ENCODE measurements around the gene RAET1G.
"Not testable (repeated sequence)": the region's sequence is repeated elsewhere in the genome, so short reads cannot be mapped to it uniquely, and the experiment has no call there.

Gene RAET1G

DNA sequence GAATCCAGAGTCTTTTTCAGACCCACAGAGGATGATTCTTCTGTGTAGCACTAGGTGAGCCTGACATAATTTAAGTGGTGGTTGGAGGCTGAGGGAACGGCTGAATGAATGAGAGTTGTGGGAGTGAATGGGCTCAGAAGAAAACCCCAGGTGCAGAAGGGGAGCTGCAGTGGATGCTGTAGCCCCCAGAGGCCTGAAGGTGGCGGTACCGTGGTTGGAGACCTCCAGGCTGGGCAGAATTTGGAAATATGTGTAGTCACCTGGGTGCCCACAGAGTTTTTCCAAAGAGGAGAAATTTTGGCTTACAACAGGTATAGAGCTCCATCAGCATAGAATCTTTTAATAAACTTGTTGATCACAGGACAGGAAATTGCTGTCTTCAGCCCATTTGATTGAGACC lies 6.5 kb upstream of the RAET1G start:
- TF ChIP-seq, protein P1, sequence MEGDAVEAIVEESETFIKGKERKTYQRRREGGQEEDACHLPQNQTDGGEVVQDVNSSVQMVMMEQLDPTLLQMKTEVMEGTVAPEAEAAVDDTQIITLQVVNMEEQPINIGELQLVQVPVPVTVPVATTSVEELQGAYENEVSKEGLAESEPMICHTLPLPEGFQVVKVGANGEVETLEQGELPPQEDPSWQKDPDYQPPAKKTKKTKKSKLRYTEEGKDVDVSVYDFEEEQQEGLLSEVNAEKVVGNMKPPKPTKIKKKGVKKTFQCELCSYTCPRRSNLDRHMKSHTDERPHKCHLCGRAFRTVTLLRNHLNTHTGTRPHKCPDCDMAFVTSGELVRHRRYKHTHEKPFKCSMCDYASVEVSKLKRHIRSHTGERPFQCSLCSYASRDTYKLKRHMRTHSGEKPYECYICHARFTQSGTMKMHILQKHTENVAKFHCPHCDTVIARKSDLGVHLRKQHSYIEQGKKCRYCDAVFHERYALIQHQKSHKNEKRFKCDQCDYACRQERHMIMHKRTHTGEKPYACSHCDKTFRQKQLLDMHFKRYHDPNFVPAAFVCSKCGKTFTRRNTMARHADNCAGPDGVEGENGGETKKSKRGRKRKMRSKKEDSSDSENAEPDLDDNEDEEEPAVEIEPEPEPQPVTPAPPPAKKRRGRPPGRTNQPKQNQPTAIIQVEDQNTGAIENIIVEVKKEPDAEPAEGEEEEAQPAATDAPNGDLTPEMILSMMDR (IDR thresholded peaks at IDR 0.05; ENCODE audit: insufficient read depth, missing control alignments) = peak; percentile 24
- FAIRE-seq (no peak), DNase-seq (ENCODE audit: insufficient read length, low spot score) (no peak)

DNA sequence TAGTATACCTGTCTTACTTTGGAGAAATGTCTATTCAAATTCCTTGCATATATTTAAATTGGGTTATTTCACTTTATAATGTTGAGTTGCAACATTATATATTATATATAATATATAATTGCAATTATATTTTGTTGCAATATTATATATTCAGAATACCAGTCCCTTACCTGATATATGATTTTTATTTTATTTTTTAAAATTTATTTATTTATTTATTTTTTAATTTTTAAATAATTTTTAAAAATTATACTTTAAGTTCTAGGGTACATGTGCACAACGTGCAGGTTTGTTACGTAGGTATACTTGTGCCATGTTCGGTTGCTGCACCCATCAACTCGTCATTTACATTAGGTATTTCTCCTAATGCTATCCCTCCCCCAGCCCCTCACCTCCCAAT lies 4.1 kb upstream of the RAET1G start:
- not testable (repeated sequence) for DNase-seq (ENCODE audit: insufficient read length, low spot score); FAIRE-seq

DNA sequence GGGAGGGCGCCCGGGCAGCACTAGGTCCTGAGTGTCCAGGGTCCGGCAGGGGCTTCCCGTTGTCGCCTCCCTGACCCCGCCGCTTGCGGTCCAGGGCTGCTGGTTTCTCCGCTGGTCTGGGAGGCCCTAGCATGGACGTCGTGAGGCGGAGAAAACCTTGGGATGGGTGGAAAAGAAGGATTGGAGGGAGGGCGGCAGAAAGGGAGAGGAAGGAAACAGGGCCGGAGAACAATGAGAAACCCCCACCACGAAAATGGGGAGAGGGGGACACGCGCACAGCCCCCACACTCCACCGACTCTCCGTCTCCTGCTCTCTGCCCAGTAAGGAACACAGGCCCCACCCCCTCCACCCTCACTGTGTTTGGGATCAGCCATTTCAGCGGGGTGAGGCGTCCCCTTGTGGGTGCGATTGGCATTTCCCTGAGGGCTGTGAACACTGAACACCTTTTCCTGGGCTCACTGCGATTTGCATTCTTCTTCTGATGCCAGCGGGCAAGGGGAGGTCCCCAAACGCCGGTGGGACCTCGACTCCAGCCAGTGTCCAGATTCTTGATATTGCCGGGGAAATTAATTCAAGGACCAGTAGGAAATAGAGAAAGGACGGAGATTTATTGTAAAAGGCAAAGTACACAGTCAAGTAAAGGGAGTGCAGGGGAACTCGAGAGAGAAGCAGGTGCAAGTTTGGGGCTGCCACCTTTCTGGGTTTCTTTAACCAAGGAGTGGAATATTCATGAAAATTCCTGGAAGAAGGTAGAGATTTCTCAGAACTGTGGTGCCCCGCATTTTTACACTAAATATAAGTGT lies 3.3 kb upstream of the RAET1G start:
- no peak for FAIRE-seq
- no peak for DNase-seq (ENCODE audit: insufficient read length, low spot score)
- TF ChIP-seq, protein P1 (IDR thresholded peaks at IDR 0.05; ENCODE audit: insufficient read depth, missing control alignments) = peak; percentile 93

DNA sequence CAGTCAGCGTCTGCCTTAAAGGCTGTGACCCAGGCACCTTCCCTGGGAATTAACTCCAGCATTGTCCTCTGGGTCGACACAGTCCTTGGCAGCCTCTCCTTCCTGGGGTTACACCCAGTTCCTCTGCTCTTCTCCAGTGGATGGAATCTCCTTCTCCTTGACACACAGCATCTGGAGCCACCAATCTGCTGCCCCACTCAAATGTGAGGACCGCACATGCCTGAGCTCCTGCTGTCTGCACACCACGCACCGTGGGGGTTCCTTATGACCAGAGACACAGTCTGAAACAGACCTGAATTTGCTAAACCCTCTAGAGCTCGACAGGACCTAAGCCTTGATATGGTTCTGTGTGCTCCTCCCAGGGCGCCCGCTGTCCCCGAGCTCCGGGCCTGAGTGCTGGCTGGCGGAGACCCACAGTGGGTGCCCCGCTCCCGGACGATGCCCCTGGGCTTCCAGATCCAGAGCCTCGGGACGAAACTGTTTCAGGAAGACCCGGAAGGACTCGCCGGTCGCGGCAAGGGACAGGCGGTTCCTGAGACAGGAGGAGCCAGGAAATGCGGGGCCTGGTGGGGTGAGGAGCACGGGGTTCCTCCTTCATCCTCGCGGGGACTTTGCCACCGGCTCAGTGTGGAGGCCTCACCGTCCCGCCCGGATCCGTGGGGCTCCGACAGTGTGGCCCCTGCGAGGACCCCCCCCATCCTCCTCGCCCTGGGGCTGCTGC lies 2.5 kb upstream of the RAET1G start:
- TF ChIP-seq, protein P1 (IDR thresholded peaks at IDR 0.05; ENCODE audit: insufficient read depth, missing control alignments) = no peak
- DNase-seq (ENCODE audit: insufficient read length, low spot score) (no peak), FAIRE-seq (no peak)

- FAIRE-seq (no peak), DNase-seq (ENCODE audit: insufficient read length, low spot score) (no peak)
- TF ChIP-seq, protein P1 (IDR thresholded peaks at IDR 0.05; ENCODE audit: insufficient read depth, missing control alignments) = no peak
Observed at GRCh38 chr6:149924933-149925252, 2.0 kb upstream of the RAET1G start.

DNA sequence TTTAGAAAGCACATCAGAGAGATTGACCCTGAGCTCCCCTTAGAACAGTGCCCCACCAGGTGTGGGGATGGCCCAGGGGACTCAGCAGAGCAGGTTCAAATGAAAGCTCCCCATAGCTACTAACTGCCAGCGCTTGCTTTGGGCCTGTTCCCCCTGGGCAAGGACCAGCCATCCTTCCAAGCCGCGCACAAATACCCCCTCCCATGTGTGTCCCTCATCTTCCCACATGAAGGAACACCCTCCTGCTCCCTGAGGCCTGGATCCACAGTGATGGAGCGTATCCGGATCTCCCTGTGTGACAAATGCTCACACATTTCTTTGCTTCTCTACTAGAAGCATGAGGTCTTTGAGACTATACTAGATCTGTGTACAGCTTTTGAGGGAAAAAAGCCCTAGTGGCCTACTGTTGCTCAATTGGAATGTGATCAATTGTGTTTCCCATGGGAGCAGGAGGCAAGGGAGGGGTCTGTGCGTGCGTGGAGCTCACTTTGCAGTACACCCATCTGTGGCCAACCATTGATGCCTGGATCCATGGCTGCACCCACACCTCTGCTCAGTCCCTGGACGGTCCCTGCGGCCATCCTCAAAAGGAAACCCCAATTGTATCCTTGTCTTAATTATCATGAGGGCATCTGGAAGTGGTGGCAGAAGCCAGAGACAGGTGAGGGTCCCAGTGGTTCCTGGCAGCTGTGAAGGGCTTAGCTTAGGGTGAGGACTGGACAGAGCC lies 1.4 kb upstream of the RAET1G start:
- TF ChIP-seq, protein P1 (IDR thresholded peaks at IDR 0.05; ENCODE audit: insufficient read depth, missing control alignments) = no peak
- DNase-seq (ENCODE audit: insufficient read length, low spot score) (no peak), FAIRE-seq (no peak)

- FAIRE-seq = no peak
- no peak for DNase-seq (ENCODE audit: insufficient read length, low spot score)
- TF ChIP-seq, protein P1 (IDR thresholded peaks at IDR 0.05; ENCODE audit: insufficient read depth, missing control alignments) = no peak
Observed at GRCh38 chr6:149923327-149923986, 536 bp upstream of the RAET1G start.

GRCh38 chr6:149922091-149922490 lies 830 bp downstream of the RAET1G start:
- DNase-seq (ENCODE audit: insufficient read length, low spot score); FAIRE-seq: not testable (repeated sequence)
